Ishikawa (cell line): ENCODE measurements around the gene INTS2.

Experiments
- CEBPB ChIP-seq: IDR thresholded peaks from 2 replicates; pipeline ENCODE4 v1.6.1; 2012
- CREB1 ChIP-seq: IDR thresholded peaks from 2 replicates; pipeline ENCODE4 v1.6.1; 2012; ENCODE audit warnings: low read depth
- EGR1 ChIP-seq: IDR thresholded peaks from 2 replicates; pipeline ENCODE4 v1.6.1; 2012
- EP300 ChIP-seq: IDR thresholded peaks from 2 replicates; pipeline ENCODE4 v1.6.1; 2012; ENCODE audit warnings: borderline replicate concordance
- FOXM1 ChIP-seq: IDR thresholded peaks from 2 replicates; pipeline ENCODE4 v1.6.1; 2012; ENCODE audit warnings: low read depth, borderline replicate concordance
- NFIC ChIP-seq: IDR thresholded peaks from 2 replicates; pipeline ENCODE4 v1.6.1; 2012
- RAD21 ChIP-seq: IDR thresholded peaks from 2 replicates; pipeline ENCODE4 v1.6.1; 2012; ENCODE audit warnings: low read depth
- REST ChIP-seq: IDR thresholded peaks from 2 replicates; pipeline ENCODE4 v1.6.1; 2012; ENCODE audit warnings: low read depth, mild to moderate bottlenecking
- TAF1 ChIP-seq: IDR thresholded peaks from 2 replicates; pipeline ENCODE4 v1.6.1; 2012; ENCODE audit warnings: low read depth, mild to moderate bottlenecking
- TCF12 ChIP-seq: IDR thresholded peaks from 2 replicates; pipeline ENCODE4 v1.6.1; 2012; ENCODE audit warnings: low read depth
- TEAD4 ChIP-seq: IDR thresholded peaks from 2 replicates; pipeline ENCODE4 v1.6.1; 2012
- USF1 ChIP-seq: IDR thresholded peaks from 2 replicates; pipeline ENCODE4 v1.6.1; 2012
- YY1 ChIP-seq: IDR thresholded peaks from 2 replicates; pipeline ENCODE4 v1.6.1; 2012; ENCODE audit warnings: low read depth
- ZBTB7A ChIP-seq: IDR thresholded peaks from 2 replicates; pipeline ENCODE4 v1.6.1; 2012; ENCODE audit warnings: low read depth
- TF ChIP-seq, protein P1 (sequence below): IDR thresholded peaks from 2 replicates; pipeline ENCODE4 v1.6.1; 2012

The INTS2 gene

DNA sequence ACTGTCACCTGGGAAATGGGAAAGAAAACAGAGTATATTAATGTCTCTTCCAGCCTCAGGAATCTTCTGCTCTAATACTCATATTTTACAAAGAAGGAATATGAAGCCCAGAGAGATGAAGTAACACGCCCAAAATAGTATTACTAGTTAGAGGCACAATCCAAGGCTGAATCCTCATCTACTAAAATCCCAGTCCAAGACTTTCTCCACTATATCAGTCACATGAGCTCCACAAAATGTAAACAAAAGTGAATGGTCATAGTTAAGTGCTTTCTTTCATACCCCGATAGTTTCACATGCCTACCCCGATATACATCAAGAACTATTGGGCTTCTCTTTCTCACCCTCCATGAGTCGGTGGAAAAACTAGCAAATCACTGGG, 965 bp downstream of the INTS2 start:
- TF ChIP-seq, protein P1, sequence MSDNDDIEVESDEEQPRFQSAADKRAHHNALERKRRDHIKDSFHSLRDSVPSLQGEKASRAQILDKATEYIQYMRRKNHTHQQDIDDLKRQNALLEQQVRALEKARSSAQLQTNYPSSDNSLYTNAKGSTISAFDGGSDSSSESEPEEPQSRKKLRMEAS: no peak
- TF ChIP-seq YY1 (no peak), EGR1 (no peak), NFIC (no peak), TCF12 (no peak), TEAD4 (no peak), CEBPB (no peak), REST (no peak), USF1 (no peak), CREB1 (no peak), TAF1 (no peak), RAD21 (no peak), ZBTB7A (no peak), EP300 (no peak), FOXM1 (no peak)

DNA sequence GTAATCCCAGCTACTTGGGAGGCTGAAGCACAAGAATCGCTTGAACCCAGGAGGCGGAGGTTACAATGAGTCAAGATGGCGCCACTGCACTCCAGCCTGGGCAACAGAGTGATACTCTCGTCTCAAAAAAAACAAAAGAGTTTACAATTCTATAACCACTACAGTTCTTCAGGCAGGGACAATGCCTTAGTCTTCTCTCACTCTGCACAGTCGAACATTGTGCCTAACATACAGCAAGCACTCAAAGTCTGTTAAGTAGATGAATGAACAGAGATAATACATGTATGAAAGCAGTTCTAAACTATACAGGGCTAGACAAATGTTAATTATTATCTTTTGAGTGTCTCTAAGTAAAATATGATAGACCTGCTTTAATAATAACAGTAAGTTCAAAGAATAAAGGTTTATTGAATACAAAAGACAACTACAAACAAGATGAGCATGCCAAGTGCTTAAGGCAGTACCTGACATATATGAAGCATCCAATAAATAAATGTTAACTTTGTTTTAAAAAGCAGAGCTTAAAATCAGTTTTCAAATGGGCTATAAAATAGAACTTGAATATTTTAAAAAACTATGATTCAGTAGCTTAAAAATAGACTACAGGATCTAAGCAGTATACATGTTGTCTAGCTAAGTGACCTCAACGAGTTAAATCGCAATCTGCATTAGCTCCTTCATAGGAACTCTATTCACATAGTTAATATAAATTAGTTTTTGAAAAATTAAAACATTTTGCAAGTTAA, 19.3 kb downstream of the INTS2 start:
- TF ChIP-seq RAD21 (no peak), EP300 (no peak), CREB1 (no peak), TCF12 (no peak), YY1 (no peak), CEBPB (no peak), REST (no peak), TEAD4 (no peak)
- TF ChIP-seq, protein P1: no peak

GRCh38 chr17:61907361-61907760, 20.4 kb downstream of the INTS2 start:
- TF ChIP-seq EP300 (no peak), USF1 (no peak), RAD21 (no peak), TEAD4 (no peak), TAF1 (no peak), CREB1 (no peak), FOXM1 (no peak), ZBTB7A (no peak), YY1 (no peak), TCF12 (no peak), REST (no peak), CEBPB (no peak), NFIC (no peak), EGR1 (no peak)
- TF ChIP-seq, protein P1: no peak

DNA sequence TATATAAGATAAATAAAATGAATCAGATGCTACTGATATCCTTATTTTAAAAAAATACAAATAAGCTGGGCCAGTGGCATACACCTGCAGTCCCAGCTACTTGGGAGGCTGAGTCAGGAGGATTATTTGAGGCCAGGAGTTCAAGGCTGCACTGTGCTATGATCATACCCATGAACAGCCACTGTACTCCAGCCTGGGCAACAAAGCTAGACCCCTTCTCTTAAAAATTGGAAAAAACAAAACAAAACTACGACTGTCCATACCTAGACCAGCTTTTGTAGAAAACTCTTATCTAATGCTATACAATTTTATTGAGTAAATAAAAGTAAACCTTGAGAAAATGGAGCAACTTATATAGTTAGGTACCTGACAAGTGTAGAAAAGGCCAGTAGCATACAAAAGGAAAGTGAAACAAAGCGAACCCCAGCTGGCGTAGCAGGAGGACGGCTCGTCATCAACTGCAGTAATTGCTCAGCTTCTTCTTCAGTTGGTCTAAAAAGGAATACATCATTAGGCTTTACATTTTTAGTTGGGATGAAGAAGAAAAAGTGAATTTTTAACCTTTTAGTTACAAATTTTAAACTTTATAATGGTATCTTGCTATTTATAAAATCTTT, 23.6 kb downstream of the INTS2 start:
- no peak for TF ChIP-seq EGR1
- TF ChIP-seq ZBTB7A: no peak
- no peak for TF ChIP-seq TEAD4
- no peak for TF ChIP-seq REST
- no peak for TF ChIP-seq TCF12
- TF ChIP-seq EP300: no peak
- no peak for TF ChIP-seq RAD21
- no peak for TF ChIP-seq NFIC
- no peak for TF ChIP-seq FOXM1
- TF ChIP-seq, protein P1: no peak
- no peak for TF ChIP-seq USF1
